Measurements from ENCODE around the gene PPP1R2C.

Gene PPP1R2C

GRCh38 chrX:42748067-42748850, 29.7 kb downstream of the PPP1R2C start:
- no peak for DNase-seq

GRCh38 chrX:42746606-42747005, 31.4 kb downstream of the PPP1R2C start:
- DNase-seq = no peak

GRCh38 chrX:42740456-42740855, 37.5 kb downstream of the PPP1R2C start:
- DNase-seq = no peak

GRCh38 chrX:42739741-42740140, 38.2 kb downstream of the PPP1R2C start:
- DNase-seq = no peak

- no peak for DNase-seq
Observed at GRCh38 chrX:42739258-42739657, 38.7 kb downstream of the PPP1R2C start.

GRCh38 chrX:42738552-42738951, 39.4 kb downstream of the PPP1R2C start:
- DNase-seq = no peak

GRCh38 chrX:42735250-42735649, 42.7 kb downstream of the PPP1R2C start:
- no peak for DNase-seq

- no peak for DNase-seq
Observed at GRCh38 chrX:42732506-42732905, 45.5 kb downstream of the PPP1R2C start.

Measured in hippocampal formation (tissue), 2 donors.